Fibroblast of skin of right quadriceps (primary cell): Measurements from ENCODE around the gene CDHR5.
A peak's percentile ranks its signal among the peaks of the same experiment; 100 is the strongest.

ENCODE experiments used
- DNase-seq: peaks from one replicate; pipeline ENCODE4 v3.0.0-alpha.2; 2013

Gene CDHR5

DNA sequence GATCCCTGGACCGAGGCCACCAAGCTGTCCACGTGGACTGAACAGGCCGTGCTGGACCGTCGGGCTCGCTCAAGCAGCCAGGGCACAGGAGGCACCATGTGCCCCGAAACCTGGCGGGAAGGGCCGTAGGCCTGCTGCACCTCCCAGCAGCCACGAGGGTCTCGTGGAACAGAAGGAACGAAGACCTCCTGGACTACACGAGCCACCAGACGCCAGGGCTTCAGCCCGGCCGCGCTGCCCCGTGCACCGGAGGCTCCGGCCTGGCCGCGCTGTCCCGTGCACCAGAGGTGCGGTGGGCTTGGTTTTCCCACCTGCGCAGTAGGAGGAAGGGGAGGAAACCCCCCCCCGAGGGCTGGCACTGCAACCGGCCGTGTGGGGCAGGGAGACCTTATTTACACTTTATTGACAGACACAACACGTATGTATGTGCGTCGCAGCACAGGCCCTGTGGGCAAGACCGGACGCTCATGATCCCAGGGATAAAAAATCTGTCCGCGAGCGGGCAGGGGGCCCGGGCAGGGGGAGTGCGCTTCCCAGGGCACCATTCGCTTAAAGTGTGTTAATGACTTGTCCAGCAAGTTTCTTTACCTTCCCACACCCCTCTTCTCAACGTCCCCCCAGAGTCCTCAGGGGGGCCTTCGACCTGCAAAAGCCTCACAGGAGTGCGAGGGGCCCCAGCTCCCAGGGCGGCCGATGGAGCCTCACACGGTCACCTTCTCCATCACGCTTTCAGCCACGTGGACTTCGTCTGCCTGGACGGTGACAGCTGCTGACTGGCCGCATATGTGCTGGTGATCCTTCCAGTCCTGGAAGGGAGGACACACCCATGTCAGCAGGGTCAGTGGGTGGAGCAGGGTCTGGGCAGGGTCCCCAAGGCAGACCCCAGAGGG, 19.3 kb upstream of the CDHR5 start:
- DNase-seq = no peak

- DNase-seq = no peak
These were observed 18.6 kb upstream of the CDHR5 start for GRCh38 chr11:643366-643765.

GRCh38 chr11:641806-642370, 17.1 kb upstream of the CDHR5 start:
- no peak for DNase-seq

DNA sequence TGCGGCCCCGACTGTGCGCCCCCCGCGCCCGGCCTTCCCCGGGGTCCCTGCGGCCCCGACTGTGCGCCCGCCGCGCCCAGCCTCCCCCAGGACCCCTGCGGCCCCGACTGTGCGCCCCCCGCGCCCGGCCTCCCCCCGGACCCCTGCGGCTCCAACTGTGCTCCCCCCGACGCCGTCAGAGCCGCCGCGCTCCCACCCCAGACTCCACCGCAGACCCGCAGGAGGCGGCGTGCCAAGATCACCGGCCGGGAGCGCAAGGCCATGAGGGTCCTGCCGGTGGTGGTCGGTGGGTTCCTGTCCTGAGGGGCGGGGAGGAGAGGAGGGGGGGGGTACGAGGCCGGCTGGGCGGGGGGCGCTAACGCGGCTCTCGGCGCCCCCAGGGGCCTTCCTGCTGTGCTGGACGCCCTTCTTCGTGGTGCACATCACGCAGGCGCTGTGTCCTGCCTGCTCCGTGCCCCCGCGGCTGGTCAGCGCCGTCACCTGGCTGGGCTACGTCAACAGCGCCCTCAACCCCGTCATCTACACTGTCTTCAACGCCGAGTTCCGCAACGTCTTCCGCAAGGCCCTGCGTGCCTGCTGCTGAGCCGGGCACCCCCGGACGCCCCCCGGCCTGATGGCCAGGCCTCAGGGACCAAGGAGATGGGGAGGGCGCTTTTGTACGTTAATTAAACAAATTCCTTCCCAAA, 15.4 kb upstream of the CDHR5 start:
- DNase-seq = no peak

- DNase-seq = no peak
These were observed 14.7 kb upstream of the CDHR5 start for GRCh38 chr11:639332-639955.

DNA sequence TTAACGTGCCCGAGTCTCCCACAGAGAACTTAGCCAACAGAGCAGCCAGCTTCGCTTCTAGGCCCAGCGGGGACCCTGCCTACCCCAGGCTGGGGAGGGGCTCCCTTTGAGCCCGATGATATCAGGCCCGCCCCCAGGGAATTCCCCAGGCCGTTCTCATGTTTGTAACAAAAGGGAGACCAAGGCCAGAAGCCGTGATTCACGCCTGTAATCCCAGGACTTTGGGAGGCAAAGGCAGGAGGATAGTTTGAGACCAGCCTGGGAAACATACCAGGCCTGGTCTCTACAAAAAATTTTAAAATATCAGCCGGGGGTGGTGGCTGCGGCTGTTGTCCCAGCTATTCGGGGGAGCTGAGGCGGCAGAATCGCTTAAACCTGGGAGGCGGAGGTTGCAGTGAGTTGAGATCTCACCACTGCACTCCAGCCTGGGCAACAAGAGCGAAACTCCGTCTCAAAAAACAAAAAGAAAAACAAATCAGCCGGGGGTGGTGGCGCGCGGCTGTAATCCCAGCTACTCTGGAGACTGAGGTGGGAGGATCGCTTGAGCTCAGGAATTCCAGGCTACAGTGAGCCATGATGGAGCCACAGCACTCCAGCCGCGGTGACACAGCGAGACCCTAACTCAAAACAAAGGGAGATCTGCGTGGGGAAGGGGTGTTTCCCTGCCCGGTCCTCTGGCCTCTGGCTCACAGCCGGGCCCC, 14.0 kb upstream of the CDHR5 start:
- DNase-seq = peak; percentile 31

DNA sequence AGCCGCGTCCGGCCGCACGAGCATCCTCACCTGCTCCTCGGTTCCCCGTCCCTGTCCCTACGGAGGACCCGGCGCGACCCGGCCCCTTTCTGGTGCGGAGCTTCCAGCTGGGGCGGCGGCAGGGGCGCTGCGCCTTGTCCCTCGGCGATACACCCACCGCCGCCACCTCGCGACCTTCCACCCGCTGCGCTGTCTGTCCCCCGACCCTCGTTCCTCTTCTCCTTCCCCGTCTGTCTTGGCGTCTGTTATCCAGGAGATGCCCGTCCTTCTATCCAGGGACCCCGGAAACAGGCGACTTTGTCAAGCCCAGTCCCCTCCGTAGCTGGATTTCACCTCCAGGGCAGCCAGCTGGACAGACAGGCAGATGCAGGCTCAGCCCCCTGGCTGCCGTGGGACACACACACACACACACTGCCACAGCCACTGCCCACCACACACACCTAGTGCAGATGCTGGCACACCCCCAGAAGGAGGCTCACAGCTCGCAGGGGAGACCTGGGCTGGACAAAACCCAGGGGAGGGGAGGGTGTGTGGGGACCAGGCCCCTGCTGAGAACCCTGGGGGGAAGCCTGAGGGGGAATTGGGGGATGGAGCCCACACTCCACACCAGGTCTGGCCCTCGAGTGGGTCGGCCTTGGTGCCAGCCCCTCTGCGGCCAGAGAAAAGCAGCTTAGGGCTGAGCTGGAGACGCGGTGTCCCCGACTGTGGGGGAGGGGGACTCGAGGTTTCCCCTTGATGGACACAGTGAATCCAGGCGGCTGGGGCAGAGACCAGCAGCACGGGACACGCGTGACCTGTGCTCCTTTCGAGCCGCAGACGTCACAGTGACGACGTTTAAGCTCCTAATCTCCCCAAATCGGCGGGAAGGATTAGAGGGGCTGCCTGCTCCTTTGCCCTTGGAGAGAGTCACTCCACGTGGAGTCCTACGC, 13.1 kb upstream of the CDHR5 start:
- DNase-seq = no peak

GRCh38 chr11:637333-637592, 12.5 kb upstream of the CDHR5 start:
- no peak for DNase-seq

GRCh38 chr11:636511-637332, 12.0 kb upstream of the CDHR5 start, which contains the start of gene DRD4:
Gene DRD4 (plus strand): TSS chr11:637269. CDS start chr11:637305, 36 bp downstream.
- no peak for DNase-seq

DNA sequence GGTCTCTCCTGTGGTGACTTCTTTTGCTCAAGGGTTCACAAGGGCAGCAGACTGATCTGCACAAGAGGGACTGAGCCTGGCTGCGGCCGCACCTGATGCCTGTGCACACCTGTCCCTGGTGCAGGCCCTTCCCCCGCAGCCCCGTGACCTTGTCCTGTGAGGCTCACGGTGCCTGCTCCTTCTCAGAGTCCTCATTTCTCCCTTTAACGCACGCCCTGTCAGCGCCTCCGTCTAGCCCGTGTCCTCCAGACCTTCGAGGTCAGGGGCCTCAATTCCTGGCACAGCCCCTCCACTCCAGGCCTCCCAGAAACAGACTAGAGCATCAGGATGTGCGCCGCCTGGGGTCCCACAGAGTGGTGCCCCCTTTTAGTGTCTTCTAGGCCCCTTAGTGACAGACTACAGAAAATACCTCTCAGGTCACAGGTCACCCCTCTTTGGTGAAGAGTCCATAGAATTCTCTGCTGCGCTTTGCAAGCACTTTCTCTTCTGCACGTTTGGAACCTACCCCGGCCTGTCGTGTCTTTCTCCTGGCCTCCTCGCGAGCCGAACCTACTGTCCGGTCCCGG, 11.3 kb upstream of the CDHR5 start:
- no peak for DNase-seq

- no peak for DNase-seq
These were observed 6.1 kb upstream of the CDHR5 start for GRCh38 chr11:630871-631270.

DNA sequence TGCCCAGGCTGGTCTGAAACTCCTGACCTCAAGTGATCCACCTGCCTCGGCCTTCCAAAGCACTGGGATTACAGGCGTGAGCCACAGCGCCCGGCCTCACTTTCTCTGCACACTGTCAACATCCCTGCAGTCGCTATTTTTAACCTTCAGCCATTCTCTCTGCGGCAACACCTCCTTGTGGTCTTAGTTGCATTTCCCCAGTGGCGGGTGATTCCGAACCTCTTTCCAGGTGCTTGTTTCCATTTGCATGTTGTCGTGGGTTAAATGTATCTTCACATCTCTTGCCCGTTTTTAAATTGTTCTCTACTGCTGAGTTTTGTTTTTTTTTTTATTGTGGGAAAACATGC, 4.5 kb upstream of the CDHR5 start:
- DNase-seq = no peak

- no peak for DNase-seq
These were observed 3.3 kb upstream of the CDHR5 start for GRCh38 chr11:628056-628455.

DNA sequence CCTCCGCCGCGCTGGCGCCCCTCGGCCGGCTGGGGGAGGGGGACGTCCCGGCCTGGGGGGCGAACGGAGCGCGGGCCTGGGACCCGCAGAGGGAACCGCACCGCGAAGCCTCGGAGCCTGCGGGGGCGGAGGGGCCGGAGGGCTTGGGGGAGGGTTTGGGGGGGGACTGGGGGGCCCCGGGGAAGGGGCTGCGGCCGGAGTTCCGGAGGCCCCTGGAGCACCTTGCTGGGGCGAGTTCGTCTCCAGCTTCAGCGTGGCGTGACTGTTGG, 2.5 kb upstream of the CDHR5 start:
- DNase-seq = no peak

GRCh38 chr11:626475-627307, 1.9 kb upstream of the CDHR5 start, which contains the start of gene SCT:
Gene SCT (minus strand): TSS chr11:627181. CDS start chr11:627143, 38 bp downstream.
- DNase-seq = no peak

- no peak for DNase-seq
These were observed 997 bp upstream of the CDHR5 start for GRCh38 chr11:625636-626268.

DNA sequence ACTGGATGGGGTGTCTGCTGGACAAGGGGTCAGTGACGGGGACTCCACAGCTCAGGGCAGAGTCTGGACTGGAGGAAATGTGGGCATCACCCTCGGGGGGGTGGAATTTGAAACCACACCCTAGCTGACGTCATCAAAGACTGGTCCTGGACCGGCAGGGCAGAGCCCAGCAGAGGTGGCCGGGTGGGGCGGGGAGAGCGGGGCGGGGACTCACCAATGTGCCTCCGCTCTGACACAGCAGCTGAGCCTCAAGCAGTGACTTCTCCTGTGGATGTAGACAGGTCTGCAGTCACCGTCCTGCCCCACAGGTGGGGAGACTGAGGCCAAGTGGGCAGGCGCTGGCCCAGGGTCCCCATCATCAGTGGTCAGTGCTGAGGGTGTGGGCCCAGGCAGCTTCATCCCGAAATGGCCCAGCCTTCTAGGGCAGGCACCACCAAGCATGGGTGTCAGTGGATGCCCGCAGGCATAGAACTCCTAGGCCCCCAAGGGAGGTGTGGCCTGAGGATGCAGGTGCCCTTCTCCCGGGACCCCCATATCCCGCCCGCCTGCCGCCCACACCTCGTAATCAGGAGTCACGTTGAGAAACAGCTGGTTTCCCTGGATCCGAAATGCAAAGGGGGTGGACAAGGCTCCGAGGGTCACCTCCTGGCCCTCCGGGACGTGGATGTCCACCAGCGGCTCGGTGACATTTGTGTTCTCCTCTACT, 603 bp downstream of the CDHR5 start:
- no peak for DNase-seq

DNA sequence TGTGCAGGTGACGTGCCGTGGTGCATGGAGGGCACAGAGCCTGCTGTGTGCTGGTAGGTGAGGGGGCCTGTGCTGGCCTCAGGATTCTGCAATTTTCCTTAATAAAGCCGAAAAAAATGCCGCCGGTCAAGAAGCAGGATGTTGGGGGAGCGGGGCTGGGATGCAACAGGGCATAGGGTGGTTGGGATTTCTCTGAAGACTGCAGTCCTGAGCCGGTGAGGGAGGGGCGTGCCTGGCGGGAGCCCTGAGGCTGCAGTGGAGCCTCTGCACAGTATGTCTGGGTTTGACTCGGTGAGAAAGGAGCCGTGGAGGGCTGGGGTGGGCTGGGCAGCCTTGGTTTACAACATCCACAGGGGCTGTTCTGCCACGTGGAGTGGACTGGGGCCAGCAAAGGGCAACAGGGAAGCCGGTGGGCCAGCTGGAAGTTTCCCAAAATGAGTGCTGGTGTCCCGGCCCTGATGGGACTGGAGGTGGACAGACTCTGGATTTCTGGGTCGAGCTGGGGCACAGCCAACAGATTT, 1.3 kb downstream of the CDHR5 start:
- DNase-seq = no peak

- DNase-seq = no peak
These were observed 2.9 kb downstream of the CDHR5 start for GRCh38 chr11:621838-622237.
